HG02798 (cell line): ENCODE data around the gene PGBD2.
"Not testable (repeated sequence)": the region's sequence is repeated elsewhere in the genome, so short reads cannot be mapped to it uniquely, and the experiment has no call there.

ENCODE experiments used
- ATAC-seq: cut with Tn5 transposase; IDR thresholded peaks from one replicate; pipeline ENCODE4 v1.9.1; 2021; ENCODE audit warnings: mild to moderate bottlenecking; ENCODE audit not compliant: unreplicated experiment, poor library complexity

PGBD2 gene

GRCh38 chr1:248886237-248886895 lies 19.7 kb upstream of the PGBD2 start:
- no peak for ATAC-seq

GRCh38 chr1:248889914-248890243 lies 16.2 kb upstream of the PGBD2 start:
- not testable (repeated sequence) for ATAC-seq

- no peak for ATAC-seq
These were observed 15.2 kb upstream of the PGBD2 start for GRCh38 chr1:248890549-248891498.

GRCh38 chr1:248891758-248892157 lies 14.3 kb upstream of the PGBD2 start:
- ATAC-seq = no peak

GRCh38 chr1:248892590-248892989 lies 13.4 kb upstream of the PGBD2 start:
- ATAC-seq = no peak

- no peak for ATAC-seq
These were observed 11.2 kb upstream of the PGBD2 start for GRCh38 chr1:248894837-248895236.

GRCh38 chr1:248897412-248898337 lies 8.4 kb upstream of the PGBD2 start:
- ATAC-seq = no peak

- ATAC-seq = no peak
These were observed 5.4 kb upstream of the PGBD2 start for GRCh38 chr1:248900637-248901036.

- no peak for ATAC-seq
These were observed 4.5 kb upstream of the PGBD2 start for GRCh38 chr1:248901578-248901977.

- ATAC-seq = no peak
These were observed 1.4 kb upstream of the PGBD2 start for GRCh38 chr1:248904437-248905216.

- ATAC-seq = no peak
These were observed 400 bp upstream of the PGBD2 start for GRCh38 chr1:248905662-248906008.

- peak; percentile 17 for ATAC-seq
These were observed 972 bp downstream of the PGBD2 start for GRCh38 chr1:248906753-248907661.

GRCh38 chr1:248910761-248911160 lies 4.7 kb downstream of the PGBD2 start:
- no peak for ATAC-seq

GRCh38 chr1:248913933-248914332 lies 7.9 kb downstream of the PGBD2 start:
- no peak for ATAC-seq

- no peak for ATAC-seq
These were observed 8.9 kb downstream of the PGBD2 start for GRCh38 chr1:248914796-248915381.

GRCh38 chr1:248918131-248918530 lies 12.1 kb downstream of the PGBD2 start:
- ATAC-seq = no peak

GRCh38 chr1:248923352-248924338 lies 17.6 kb downstream of the PGBD2 start:
- no peak for ATAC-seq
